LNCAP (cell line): ENCODE measurements around the gene SNTB2.
A peak's percentile ranks its signal among the peaks of the same experiment; 100 is the strongest.

Experiments
- CTCF ChIP-seq: fragments of 450-650 bp; IDR thresholded peaks from 2 replicates; pipeline ENCODE4 v1.5.1; 2017; ENCODE audit warnings: mild to moderate bottlenecking

The SNTB2 gene

GRCh38 chr16:69186642-69187445, at the start of gene SNTB2:
SNTB2 (plus strand) TSS chr16:69187164; CDS start chr16:69187167, 3 bp downstream.
- no peak for TF ChIP-seq CTCF

GRCh38 chr16:69138608-69139007, 48.4 kb upstream of the SNTB2 start:
- no peak for TF ChIP-seq CTCF

- no peak for TF ChIP-seq CTCF
Observed at GRCh38 chr16:69141014-69141413, 46.0 kb upstream of the SNTB2 start.

GRCh38 chr16:69141936-69142335, 45.0 kb upstream of the SNTB2 start:
- no peak for TF ChIP-seq CTCF

GRCh38 chr16:69143116-69143515, 43.8 kb upstream of the SNTB2 start:
- no peak for TF ChIP-seq CTCF

- no peak for TF ChIP-seq CTCF
Observed at GRCh38 chr16:69145658-69146057, 41.3 kb upstream of the SNTB2 start.

GRCh38 chr16:69150146-69150865, 36.7 kb upstream of the SNTB2 start:
- TF ChIP-seq CTCF: peak; percentile 80
